DMS114 treated with DMSO at 0.1 percent for 48 hours (cell line): ENCODE results near the gene PGD.

Experiments
- DNase-seq: peaks from one replicate; lab custom pipeline; 2025; ENCODE audit not compliant: unreplicated experiment; lab: John Stamatoyannopoulos, UW

PGD gene

DNA sequence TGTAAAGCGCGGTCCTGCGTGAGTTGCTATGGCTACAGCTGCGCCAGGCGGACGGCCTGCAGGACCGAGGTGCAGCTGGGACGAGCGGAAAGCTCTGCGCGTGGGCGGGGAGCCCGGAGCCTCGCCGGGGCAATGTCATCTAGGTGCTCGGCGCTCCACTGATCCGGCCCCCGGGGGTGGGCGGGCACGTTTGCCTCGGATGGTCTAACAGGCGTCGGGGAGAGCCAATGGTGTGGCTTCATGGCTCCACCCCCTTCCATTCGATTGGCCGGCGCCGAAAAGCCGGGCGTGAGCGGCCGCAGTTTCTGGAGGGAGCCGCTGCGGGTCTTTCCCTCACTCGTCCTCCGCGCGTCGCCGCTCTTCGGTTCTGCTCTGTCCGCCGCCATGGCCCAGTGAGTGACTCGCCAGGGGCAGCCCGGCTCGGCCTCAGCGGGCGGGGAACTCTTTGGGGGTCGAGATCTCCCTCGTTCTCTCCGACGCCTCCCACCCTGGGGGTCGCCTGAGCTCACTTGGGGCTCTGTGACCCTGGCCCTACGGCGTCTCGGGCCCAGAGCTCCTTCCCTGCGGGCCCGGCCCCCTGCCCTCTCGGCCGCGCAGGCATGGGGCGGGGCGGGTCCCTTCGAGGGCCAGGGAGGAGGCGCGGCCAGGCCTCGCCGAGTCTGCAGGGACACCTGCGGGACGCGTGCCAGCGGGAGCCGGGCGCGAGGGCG is at the start of gene PGD:
TSS of gene PGD (plus strand) at position 331 of the 710 bp plus-strand sequence. CDS start at position 385, 54 bp downstream.
- DNase-seq = peak; percentile 95

DNA sequence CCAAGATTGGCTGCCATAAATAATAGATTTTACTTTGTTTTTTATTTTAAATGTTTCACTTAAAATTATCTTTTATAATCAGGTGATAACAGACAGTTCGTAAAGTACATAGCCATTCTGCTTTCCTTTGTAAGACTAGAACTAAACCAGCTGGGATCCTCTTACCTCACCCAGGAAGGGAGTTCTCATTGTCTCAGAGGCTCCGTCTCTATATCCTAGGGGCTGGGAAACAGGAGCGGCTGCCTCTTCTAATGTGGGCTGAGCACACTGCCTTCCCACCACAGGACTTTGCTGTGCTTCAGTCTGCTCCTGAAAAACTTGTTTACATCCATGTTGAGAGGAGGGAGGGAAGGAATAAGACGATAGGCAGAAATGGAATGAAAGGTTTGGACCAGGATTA is 45.6 kb upstream of the PGD start:
- DNase-seq = no peak

- DNase-seq = no peak
Measured at GRCh38 chr1:10353693-10354092, 45.2 kb upstream of the PGD start.

DNA sequence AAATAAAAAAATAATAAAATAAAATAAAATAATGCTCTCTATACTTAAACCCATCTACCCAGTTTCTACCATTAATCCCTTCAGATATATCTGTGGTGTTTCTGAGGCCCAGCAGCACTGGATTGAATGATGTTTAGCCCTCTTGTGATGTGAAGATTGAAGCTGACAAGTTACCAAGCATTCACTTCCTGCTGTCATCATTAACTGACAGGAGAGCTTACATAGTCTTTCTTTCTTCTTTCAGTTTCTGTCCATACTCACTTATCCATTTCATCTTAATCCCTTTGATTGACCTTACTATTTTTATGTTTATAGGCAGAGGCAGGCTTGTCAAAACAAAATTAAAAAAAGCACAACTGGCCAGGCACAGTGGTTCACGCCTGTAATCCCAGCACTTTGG is 38.8 kb upstream of the PGD start:
- no peak for DNase-seq

- no peak for DNase-seq
Measured at GRCh38 chr1:10361515-10361914, 37.3 kb upstream of the PGD start.

GRCh38 chr1:10368194-10368593 is 30.7 kb upstream of the PGD start:
- no peak for DNase-seq

- no peak for DNase-seq
Measured at GRCh38 chr1:10374442-10374860, 24.4 kb upstream of the PGD start.

GRCh38 chr1:10377365-10378029 is 21.4 kb upstream of the PGD start:
- peak; percentile 26 for DNase-seq

DNA sequence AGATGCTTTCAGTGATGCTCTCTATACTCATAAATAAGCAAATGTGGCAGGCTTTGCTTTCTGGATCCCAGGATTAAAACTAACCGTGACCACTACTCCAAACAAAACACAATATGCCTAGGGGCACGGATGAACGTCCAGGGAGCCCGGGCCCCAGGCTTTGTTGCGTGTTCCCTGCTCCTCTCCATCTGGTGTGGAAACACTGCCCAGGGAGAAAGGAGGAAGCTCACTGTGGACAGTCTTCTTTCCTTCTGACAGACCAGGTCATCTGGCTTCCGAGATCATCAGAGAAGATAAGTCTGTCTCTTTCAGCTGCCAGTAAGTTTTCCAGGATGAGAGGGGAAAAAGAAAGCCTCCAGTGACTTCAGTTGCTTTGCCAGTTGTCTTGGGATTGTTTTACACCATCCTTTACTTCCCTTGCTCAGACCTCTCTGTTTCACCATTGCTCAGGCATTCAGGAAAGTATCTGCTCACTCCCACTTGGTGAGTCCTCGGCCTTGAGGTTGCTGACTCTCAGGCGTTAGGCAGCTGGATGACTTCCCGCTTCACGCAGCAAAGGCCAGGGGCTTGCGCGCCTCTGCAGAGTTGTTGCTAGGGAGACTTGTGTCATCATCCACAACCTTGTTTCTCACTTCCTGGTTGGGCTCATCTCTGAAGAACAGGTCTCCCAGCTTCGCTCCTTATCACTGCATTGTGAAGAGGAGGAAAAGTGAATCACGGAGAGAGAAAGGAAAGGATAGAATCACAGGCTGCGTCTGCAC is 20.6 kb upstream of the PGD start:
- no peak for DNase-seq

GRCh38 chr1:10379101-10379620 is 19.7 kb upstream of the PGD start:
- no peak for DNase-seq

DNA sequence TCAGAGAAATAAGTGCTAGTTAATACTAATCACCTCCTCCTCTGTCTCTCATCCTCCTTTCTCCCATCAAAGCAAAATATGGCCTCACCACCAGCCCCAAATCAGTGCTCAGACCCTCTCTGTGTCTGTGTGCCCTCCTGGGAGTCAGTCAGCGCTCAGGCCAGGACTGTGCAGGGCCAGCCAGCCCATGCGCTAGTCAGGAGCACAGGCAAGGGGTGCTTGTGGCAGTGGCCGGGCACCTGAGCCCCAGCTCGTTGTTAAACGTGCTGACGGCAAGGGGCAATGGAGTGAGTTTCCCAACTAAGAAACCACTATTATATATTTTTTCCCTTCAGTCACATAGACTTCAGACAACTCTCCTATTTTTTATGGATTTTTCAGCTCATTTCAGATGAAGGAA is 19.2 kb upstream of the PGD start:
- DNase-seq = no peak

- DNase-seq = no peak
Measured at GRCh38 chr1:10380594-10381275, 18.1 kb upstream of the PGD start.

- DNase-seq = no peak
Measured at GRCh38 chr1:10383630-10384029, 15.2 kb upstream of the PGD start.

GRCh38 chr1:10384219-10384618 is 14.6 kb upstream of the PGD start:
- no peak for DNase-seq

- no peak for DNase-seq
Measured at GRCh38 chr1:10386761-10387676, 11.8 kb upstream of the PGD start.

- DNase-seq = no peak
Measured at GRCh38 chr1:10387677-10388386, 11.0 kb upstream of the PGD start.

GRCh38 chr1:10388387-10388715 is 10.5 kb upstream of the PGD start:
- DNase-seq = no peak

GRCh38 chr1:10389271-10389973 is 9.4 kb upstream of the PGD start:
- no peak for DNase-seq

GRCh38 chr1:10396870-10397269 is 2.0 kb upstream of the PGD start:
- DNase-seq = no peak
